Mammary microvascular endothelial cell (primary cell): Measurements from ENCODE around the gene KCTD15. TPM values are rescaled to one million over a fixed set of nuclear protein-coding genes. Genes with fewer than 3 reads are reported as not detected.

Experiments used
- total RNA-seq: library from RNA; depleted of rRNA; stranded (reverse); fragments of >200 nt; gene quantifications from 2 replicates; pipeline ENCODE4 v1.2.3, GENCODE V29; 2015

The KCTD15 gene, protein sequence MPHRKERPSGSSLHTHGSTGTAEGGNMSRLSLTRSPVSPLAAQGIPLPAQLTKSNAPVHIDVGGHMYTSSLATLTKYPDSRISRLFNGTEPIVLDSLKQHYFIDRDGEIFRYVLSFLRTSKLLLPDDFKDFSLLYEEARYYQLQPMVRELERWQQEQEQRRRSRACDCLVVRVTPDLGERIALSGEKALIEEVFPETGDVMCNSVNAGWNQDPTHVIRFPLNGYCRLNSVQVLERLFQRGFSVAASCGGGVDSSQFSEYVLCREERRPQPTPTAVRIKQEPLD
- 51.0 and 54.4 TPM in 2 replicates for total RNA-seq

GRCh38 chr19:33796164-33796875 lies at the start of gene KCTD15:
TSS of gene KCTD15 (plus strand) at chr19:33796870. CDS start at chr19:33800455, 3,585 bp downstream.

Other genes with a start within 250 kb of the KCTD15 start
- 0.05 and 0.33 TPM in 2 replicates for gene CHST8, start 174.9 kb upstream of the KCTD15 start, total RNA-seq